CD14-positive monocyte (primary cell): ENCODE data around the gene DQX1. TPM values are rescaled to one million over a fixed set of nuclear protein-coding genes. Genes with fewer than 3 reads are reported as not detected.
A peak's percentile ranks its signal among the peaks of the same experiment; 100 is the strongest.

Experiments
- DNase-seq, 3 donors: peaks; one replicate each; pipeline ENCODE4 v3.0.0-alpha.2; 2011 to 2022
- H2AFZ ChIP-seq: 2 replicates; pipeline ENCODE4 v1.6.0; 2012; ENCODE audit warnings: mild to moderate bottlenecking, low read depth, low read length, inconsistent platforms; ENCODE audit not compliant: insufficient read depth, poor library complexity, severe bottlenecking
- H3K27ac ChIP-seq, 2 donors: 1 replicate in 1 of 2; 2 replicates in 1 of 2; pipeline ENCODE4 v1.5.1; 2012 to 2013; ENCODE audit warnings: low read length in 2 of 2, control low read depth in 1 of 2, inconsistent platforms in 1 of 2, low read depth in 1 of 2, mild to moderate bottlenecking in 1 of 2
- H3K27me3 ChIP-seq, 2 donors: one replicate each; pipeline versions ENCODE4 v1.6.0 to v1.6.1; 2011 to 2013; ENCODE audit warnings: low read length in 2 of 2; ENCODE audit not compliant: control insufficient read depth in 2 of 2, insufficient read depth in 2 of 2
- H3K36me3 ChIP-seq, 2 donors: replicated peaks in 1 of 2; 1 replicate in 1 of 2; 2 replicates in 1 of 2; pipeline versions ENCODE4 v1.5.1 to v1.6.1; 2012 to 2013; ENCODE audit warnings: low read length in 2 of 2, control low read depth in 1 of 2, inconsistent platforms in 1 of 2, mild to moderate bottlenecking in 1 of 2; ENCODE audit not compliant: insufficient read depth in 2 of 2, control insufficient read depth in 1 of 2
- H3K4me1 ChIP-seq, 2 donors: 1 replicate in 1 of 2; 2 replicates in 1 of 2; pipeline versions ENCODE4 v1.5.1 to v1.6.1; 2012 to 2013; ENCODE audit warnings: low read length in 2 of 2, control low read depth in 1 of 2, inconsistent platforms in 1 of 2, mild to moderate bottlenecking in 1 of 2, moderate library complexity in 1 of 2; ENCODE audit not compliant: insufficient read depth in 2 of 2, control insufficient read depth in 1 of 2
- H3K4me2 ChIP-seq: replicated peaks from 2 replicates; pipeline ENCODE3; 2012; ENCODE audit warnings: low read length, moderate library complexity, mild to moderate bottlenecking; ENCODE audit not compliant: poor library complexity, severe bottlenecking; ENCODE audit errors: extremely low read depth
- H3K4me3 ChIP-seq, 3 experiments: fragments of 200-600 bp in 1 of 3; sonication (generic) in 1 of 3; replicated peaks in 1 of 3; 1 replicate in 2 of 3; 2 replicates in 1 of 3; pipeline ENCODE4 v1.5.1; 2011 to 2013; ENCODE audit warnings: low read length in 3 of 3, mild to moderate bottlenecking in 3 of 3, control low read depth in 2 of 3, low read depth in 2 of 3, inconsistent platforms in 1 of 3, moderate library complexity in 1 of 3
- H3K79me2 ChIP-seq: 2 replicates; pipeline ENCODE4 v1.6.0; 2012; ENCODE audit warnings: mild to moderate bottlenecking, control low read depth, inconsistent platforms, low read length, moderate library complexity; ENCODE audit not compliant: insufficient read depth
- H3K9ac ChIP-seq: 2 replicates; pipeline ENCODE4 v1.6.0; 2017; ENCODE audit warnings: low read length, mild to moderate bottlenecking; ENCODE audit not compliant: insufficient read depth, poor library complexity, severe bottlenecking
- H3K9me3 ChIP-seq, 2 donors: replicated peaks in 1 of 2; 1 replicate in 1 of 2; 2 replicates in 1 of 2; pipeline versions ENCODE4 v1.5.1 to v1.6.1; 2012 to 2013; ENCODE audit warnings: low read length in 2 of 2, control low read depth in 1 of 2; ENCODE audit not compliant: control insufficient read depth in 1 of 2, insufficient read depth in 1 of 2
- H4K20me1 ChIP-seq: 2 replicates; pipeline ENCODE4 v1.6.0; 2012; ENCODE audit warnings: mild to moderate bottlenecking, low read length, control low read depth, moderate library complexity; ENCODE audit not compliant: insufficient read depth
- H3K27ac Mint-ChIP-seq, 7 donors: one replicate each; pipeline ENCODE4 v1.8.0; 2020; ENCODE audit warnings: mild to moderate bottlenecking in 7 of 7, mixed read lengths in 7 of 7, moderate library complexity in 6 of 7, inconsistent platforms in 2 of 7
- H3K27me3 Mint-ChIP-seq, 3 donors: one replicate each; pipeline ENCODE4 v1.8.0; 2021 to 2022; ENCODE audit warnings: low read depth in 3 of 3, mild to moderate bottlenecking in 3 of 3, mixed read lengths in 3 of 3, moderate library complexity in 3 of 3, inconsistent platforms in 1 of 3
- H3K36me3 Mint-ChIP-seq, 2 donors: one replicate each; pipeline ENCODE4 v1.8.0; 2020; ENCODE audit warnings: mixed read lengths in 2 of 2, inconsistent platforms in 1 of 2, mild to moderate bottlenecking in 1 of 2
- H3K4me1 Mint-ChIP-seq: one replicate; pipeline ENCODE4 v1.8.0; 2020; ENCODE audit warnings: mild to moderate bottlenecking, mixed read lengths
- H3K4me3 Mint-ChIP-seq, 2 donors: one replicate each; pipeline ENCODE4 v1.8.0; 2020; ENCODE audit warnings: mild to moderate bottlenecking in 2 of 2, mixed read lengths in 2 of 2, moderate library complexity in 1 of 2
- H3K9me3 Mint-ChIP-seq, 7 donors: one replicate each; pipeline ENCODE4 v1.8.0; 2020 to 2022; ENCODE audit warnings: mixed read lengths in 7 of 7, mild to moderate bottlenecking in 6 of 7, moderate library complexity in 6 of 7, inconsistent platforms in 2 of 7
- WGBS: methylation state at CpG from one replicate; pipeline ENCODE4 v1.1.5; 2013; ENCODE audit warnings: missing lambda C conversion rate; ENCODE audit not compliant: insufficient coverage; 5-methylcytosine and 5-hydroxymethylcytosine counted together
- intact Hi-C, 2 donors: fragments of 100-400 bp; cut with micrococcal nuclease; formaldehyde crosslinking; loops; one replicate each; pipeline versions ENCODE4 v1.15.0 to v1.15.1; 2023
- polyA plus RNA-seq, 3 donors: library from polyadenylated mRNA; depleted of rRNA in 1 of 3; unstranded in 2 of 3; stranded (reverse) in 1 of 3; fragments of 300-500 nt in 2 of 3; fragments of >200 nt in 1 of 3; fragmentation: Illumina TruSeq in 2 of 3; gene quantifications; 1 replicate in 2 of 3; 2 replicates in 1 of 3; pipeline ENCODE4 v1.2.3, GENCODE V29; 2012 to 2021
- TF ChIP-seq, protein P1 (sequence below): fragments of 200-600 bp; IDR thresholded peaks from one replicate; pipeline ENCODE4 v1.8.0; 2022; ENCODE audit warnings: antibody characterized with exemption, mild to moderate bottlenecking

Gene DQX1
- polyA plus RNA-seq, 3 donors, result 0.36 TPM; not detected in 2

DNA sequence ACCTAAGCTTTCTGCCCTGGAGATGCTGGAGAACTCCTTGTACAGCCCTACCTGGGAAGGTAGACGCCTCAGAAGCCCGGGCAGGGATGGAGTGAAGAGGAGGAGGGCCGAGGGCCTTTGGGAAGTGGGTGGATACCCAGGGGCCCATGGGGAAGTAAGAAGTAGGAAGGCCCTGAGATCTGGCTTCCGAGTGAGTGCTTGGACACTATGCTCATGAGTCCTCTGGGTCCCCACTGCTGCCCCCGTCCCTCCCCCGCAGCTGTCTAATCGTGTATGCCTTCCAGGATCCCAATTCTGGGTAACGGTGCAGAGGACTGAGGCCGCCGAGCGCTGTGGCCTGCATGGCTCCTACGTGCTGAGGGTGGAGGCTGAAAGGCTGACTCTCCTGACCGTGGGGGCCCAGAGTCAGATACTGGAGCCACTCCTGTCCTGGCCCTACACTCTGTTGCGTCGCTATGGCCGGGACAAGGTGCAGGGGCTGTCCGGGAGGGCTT is 29.6 kb upstream of the DQX1 start:
- WGBS, result 28% methylated on average over 13 of the region's 17 CpGs
- H3K79me2 ChIP-seq, result peaks cover 54% of the 10 kb centered on the region
- Mint-ChIP-seq H3K27ac (peak overlapping the region; percentile 91 to 98 (median 96)), H3K27me3 (peaks cover 0 to 4% (median 2%) of the 10 kb centered on the region in 3 donors), H3K9me3 (no peaks in the 10 kb centered on the region), H3K4me1 (peaks cover 42% of the 10 kb centered on the region), H3K36me3 (peaks cover 24 to 33% of the 10 kb centered on the region in 2 donors), H3K4me3 (peak overlapping the region; percentile 98 to 99)
- no peaks in the 10 kb centered on the region for H3K27me3 ChIP-seq
- H3K4me3 ChIP-seq, result peak overlapping the region; percentile 94 to 99 (median 98)
- peak; percentile 43 to 59 (median 57) for DNase-seq
- H3K9ac ChIP-seq, result peak overlapping the region; percentile 88
- peaks cover 23 to 42% of the 10 kb centered on the region in 2 donors for H3K4me1 ChIP-seq
- peaks cover 20 to 28% of the 10 kb centered on the region in 2 donors for H3K36me3 ChIP-seq
- peak overlapping the region; percentile 90 for H2AFZ ChIP-seq
- peak overlapping the region; percentile 82 to 94 for H3K27ac ChIP-seq
- H3K4me2 ChIP-seq, result peak overlapping the region; percentile 97
- intact Hi-C loops, result no loop called here
- H3K9me3 ChIP-seq, result no peaks in the 10 kb centered on the region
- H4K20me1 ChIP-seq, result peaks cover 23% of the 10 kb centered on the region
- TF ChIP-seq, protein P1, sequence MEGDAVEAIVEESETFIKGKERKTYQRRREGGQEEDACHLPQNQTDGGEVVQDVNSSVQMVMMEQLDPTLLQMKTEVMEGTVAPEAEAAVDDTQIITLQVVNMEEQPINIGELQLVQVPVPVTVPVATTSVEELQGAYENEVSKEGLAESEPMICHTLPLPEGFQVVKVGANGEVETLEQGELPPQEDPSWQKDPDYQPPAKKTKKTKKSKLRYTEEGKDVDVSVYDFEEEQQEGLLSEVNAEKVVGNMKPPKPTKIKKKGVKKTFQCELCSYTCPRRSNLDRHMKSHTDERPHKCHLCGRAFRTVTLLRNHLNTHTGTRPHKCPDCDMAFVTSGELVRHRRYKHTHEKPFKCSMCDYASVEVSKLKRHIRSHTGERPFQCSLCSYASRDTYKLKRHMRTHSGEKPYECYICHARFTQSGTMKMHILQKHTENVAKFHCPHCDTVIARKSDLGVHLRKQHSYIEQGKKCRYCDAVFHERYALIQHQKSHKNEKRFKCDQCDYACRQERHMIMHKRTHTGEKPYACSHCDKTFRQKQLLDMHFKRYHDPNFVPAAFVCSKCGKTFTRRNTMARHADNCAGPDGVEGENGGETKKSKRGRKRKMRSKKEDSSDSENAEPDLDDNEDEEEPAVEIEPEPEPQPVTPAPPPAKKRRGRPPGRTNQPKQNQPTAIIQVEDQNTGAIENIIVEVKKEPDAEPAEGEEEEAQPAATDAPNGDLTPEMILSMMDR, result no peak

DNA sequence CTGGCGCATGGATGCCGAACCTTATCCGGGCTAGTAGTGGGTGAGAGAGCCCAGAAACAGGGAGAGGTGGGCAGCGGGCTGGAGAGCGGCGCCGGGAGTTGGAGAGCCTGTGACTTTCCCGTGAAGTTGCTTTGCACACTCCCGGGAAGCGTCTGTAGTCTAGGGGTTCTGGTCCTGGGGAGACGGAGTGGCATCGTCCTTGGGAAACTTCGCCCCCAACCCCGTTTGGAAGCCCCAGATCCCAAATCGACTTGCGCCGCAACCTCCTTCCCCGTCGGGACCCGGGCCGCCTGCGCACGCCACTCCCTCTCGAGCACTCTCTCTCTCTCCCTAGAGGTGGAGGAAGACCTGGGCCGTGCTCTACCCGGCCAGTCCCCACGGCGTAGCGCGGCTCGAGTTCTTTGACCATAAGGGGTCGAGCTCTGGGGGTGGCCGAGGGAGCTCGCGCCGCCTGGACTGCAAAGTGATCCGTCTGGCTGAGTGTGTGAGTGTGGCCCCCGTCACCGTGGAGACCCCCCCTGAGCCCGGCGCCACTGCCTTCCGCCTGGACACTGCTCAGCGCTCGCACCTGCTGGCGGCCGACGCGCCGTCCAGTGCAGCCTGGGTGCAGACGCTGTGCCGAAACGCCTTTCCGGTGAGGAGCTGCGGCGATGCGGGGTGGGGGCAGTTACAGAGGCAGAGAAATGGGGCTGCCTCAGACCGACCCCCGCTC is 28.9 kb upstream of the DQX1 start:
- H3K36me3 Mint-ChIP-seq, result peaks cover 27 to 38% of the 10 kb centered on the region in 2 donors
- Histone ChIP-seq H3K4me3 (peak overlapping the region; percentile 94 to 99 (median 98)), H4K20me1 (peaks cover 22% of the 10 kb centered on the region), H2AFZ (peak overlapping the region; percentile 90), H3K9me3 (no peaks in the 10 kb centered on the region), H3K4me1 (peaks cover 23 to 42% of the 10 kb centered on the region in 2 donors), H3K9ac (peak overlapping the region; percentile 88), H3K27me3 (no peaks in the 10 kb centered on the region), H3K4me2 (peak overlapping the region; percentile 97), H3K36me3 (peaks cover 20 to 28% of the 10 kb centered on the region in 2 donors), H3K79me2 (peaks cover 61% of the 10 kb centered on the region), H3K27ac (peak overlapping the region; percentile 82 to 94)
- H3K4me1 Mint-ChIP-seq, result peaks cover 40% of the 10 kb centered on the region
- DNase-seq, result peak in 2 of 3 donors; percentile 44 to 49
- peak overlapping the region; percentile 98 to 99 for H3K4me3 Mint-ChIP-seq
- no peaks in the 10 kb centered on the region for H3K9me3 Mint-ChIP-seq
- peak overlapping the region; percentile 91 to 98 (median 96) for H3K27ac Mint-ChIP-seq
- TF ChIP-seq, protein P1, result no peak
- intact Hi-C loops, result loop anchor here (5.0 kb wide), 1 partner anchor 32 kb away; no protein-coding TSS in a partner anchor
- WGBS, result under 1% methylated on average over 51 of the region's 58 CpGs
- peaks cover 0 to 2% (median 2%) of the 10 kb centered on the region in 3 donors for H3K27me3 Mint-ChIP-seq
